ENCODE results near the gene L3MBTL2.

GRCh38 chr22:41201141-41201540, 4.0 kb upstream of the L3MBTL2 start:
- no peak for TF ChIP-seq CTCF (IDR thresholded peaks at IDR 0.05)
- no peak for TF ChIP-seq ELF4 (CRISPR knock-in tag; IDR thresholded peaks at IDR 0.05; ENCODE audit: low read depth)
- TF ChIP-seq ATF6 (CRISPR knock-in tag; IDR thresholded peaks at IDR 0.05): no peak
- TF ChIP-seq ZNF232 (CRISPR knock-in tag; IDR thresholded peaks at IDR 0.05): no peak
- TF ChIP-seq HMGXB4 (CRISPR knock-in tag; IDR thresholded peaks at IDR 0.05): no peak
- TF ChIP-seq NR3C1 (CRISPR knock-in tag; conservative IDR thresholded peaks at IDR 0.05; ENCODE audit: low read depth): no peak
- no peak for TF ChIP-seq FOXK1 (CRISPR knock-in tag; IDR thresholded peaks at IDR 0.05)
- no peak for TF ChIP-seq CBFB (CRISPR knock-in tag; IDR thresholded peaks at IDR 0.05; ENCODE audit: low read depth)
- TF ChIP-seq ATF1 (CRISPR knock-in tag; IDR thresholded peaks at IDR 0.05): no peak
- no peak for TF ChIP-seq PRDM15 (CRISPR knock-in tag; IDR thresholded peaks at IDR 0.05)
- TF ChIP-seq IRF1 (CRISPR knock-in tag; IDR thresholded peaks at IDR 0.05): no peak
- TF ChIP-seq ATF2 (CRISPR knock-in tag; IDR thresholded peaks at IDR 0.05; ENCODE audit: borderline replicate concordance, low read depth): no peak
